Fibroblast of the aortic adventitia (primary cell): ENCODE results near the gene BMP7. TPM values are rescaled to one million over a fixed set of nuclear protein-coding genes. Genes with fewer than 3 reads are reported as not detected.

ENCODE experiments used
- DNase-seq: peaks from one replicate; pipeline ENCODE4 v3.0.0-alpha.2; 2010; ENCODE audit warnings: low read depth
- H3K4me3 ChIP-seq: 2 replicates; pipeline ENCODE4 v1.5.1; 2011; ENCODE audit warnings: low read depth, mild to moderate bottlenecking, control low read depth, low read length, moderate library complexity
- CTCF ChIP-seq: IDR thresholded peaks from 2 replicates; pipeline ENCODE4 v1.5.1; 2011; ENCODE audit warnings: mild to moderate bottlenecking, low read length, control low read depth, inconsistent platforms; ENCODE audit not compliant: insufficient read depth
- total RNA-seq: library from RNA; depleted of rRNA; stranded (reverse); fragments of >200 nt; gene quantifications from 2 replicates; pipeline ENCODE4 v1.2.3, GENCODE V29; 2012; ENCODE audit warnings: low replicate concordance

BMP7 gene
- total RNA-seq, 1 donor: not detected

- DNase-seq: no peak
- no peak overlapping the region for H3K4me3 ChIP-seq
- no peak for TF ChIP-seq CTCF
These were observed 131.6 kb downstream of the BMP7 start for GRCh38 chr20:57134804-57135203.

GRCh38 chr20:57133926-57134650, 132.4 kb downstream of the BMP7 start:
- no peak overlapping the region for H3K4me3 ChIP-seq
- DNase-seq: no peak
- no peak for TF ChIP-seq CTCF

GRCh38 chr20:57131601-57132391, 134.6 kb downstream of the BMP7 start:
- DNase-seq: no peak
- no peak for TF ChIP-seq CTCF
- H3K4me3 ChIP-seq: no peak overlapping the region

- no peak for TF ChIP-seq CTCF
- H3K4me3 ChIP-seq: no peak overlapping the region
- no peak for DNase-seq
These were observed 135.4 kb downstream of the BMP7 start for GRCh38 chr20:57131077-57131476.

- TF ChIP-seq CTCF: no peak
- no peak overlapping the region for H3K4me3 ChIP-seq
- DNase-seq: no peak
These were observed 136.2 kb downstream of the BMP7 start for GRCh38 chr20:57130160-57130772.

GRCh38 chr20:57129303-57129702, 137.1 kb downstream of the BMP7 start:
- no peak overlapping the region for H3K4me3 ChIP-seq
- DNase-seq: no peak
- TF ChIP-seq CTCF: no peak
